Activated CD4-positive, alpha-beta T cell treated with anti-CD3 and anti-CD28 coated beads for 48 hours (primary cell): Measurements from ENCODE around the gene COL5A3.
A peak's percentile ranks its signal among the peaks of the same experiment; 100 is the strongest.
"Not testable (repeated sequence)": the region's sequence is repeated elsewhere in the genome, so short reads cannot be mapped to it uniquely, and the experiment has no call there.

ENCODE experiments used
- DNase-seq: peaks from one replicate; pipeline ENCODE4 v3.0.0-alpha.2; 2020

Gene COL5A3

DNA sequence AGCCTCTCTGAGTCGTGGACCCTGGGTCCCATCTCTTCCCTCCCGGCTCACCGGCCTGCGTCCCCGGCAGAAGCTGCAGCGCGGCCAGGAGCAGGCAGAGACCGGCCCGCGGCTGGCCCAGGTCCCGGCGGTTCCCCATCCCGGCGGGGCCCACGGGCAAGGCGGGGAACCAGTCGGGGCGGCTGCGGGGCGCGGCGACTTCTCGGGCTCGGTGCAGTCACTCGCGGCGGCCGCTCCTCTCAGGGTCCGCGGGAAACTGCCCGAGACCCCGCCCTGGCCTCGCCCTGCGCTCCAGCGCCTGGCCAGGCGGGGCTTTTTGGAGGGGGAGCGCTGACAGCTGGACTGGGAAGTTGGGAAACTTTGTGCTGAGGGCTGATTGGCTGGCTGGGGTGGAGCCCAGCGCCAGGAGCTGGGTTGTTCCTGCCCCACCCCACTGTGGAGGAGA is at the start of gene COL5A3:
Gene COL5A3, minus strand, starts transcription at position 258 of the 445 bp plus-strand sequence. Its CDS starts 119 bp downstream, at position 139.
- no peak for DNase-seq

DNA sequence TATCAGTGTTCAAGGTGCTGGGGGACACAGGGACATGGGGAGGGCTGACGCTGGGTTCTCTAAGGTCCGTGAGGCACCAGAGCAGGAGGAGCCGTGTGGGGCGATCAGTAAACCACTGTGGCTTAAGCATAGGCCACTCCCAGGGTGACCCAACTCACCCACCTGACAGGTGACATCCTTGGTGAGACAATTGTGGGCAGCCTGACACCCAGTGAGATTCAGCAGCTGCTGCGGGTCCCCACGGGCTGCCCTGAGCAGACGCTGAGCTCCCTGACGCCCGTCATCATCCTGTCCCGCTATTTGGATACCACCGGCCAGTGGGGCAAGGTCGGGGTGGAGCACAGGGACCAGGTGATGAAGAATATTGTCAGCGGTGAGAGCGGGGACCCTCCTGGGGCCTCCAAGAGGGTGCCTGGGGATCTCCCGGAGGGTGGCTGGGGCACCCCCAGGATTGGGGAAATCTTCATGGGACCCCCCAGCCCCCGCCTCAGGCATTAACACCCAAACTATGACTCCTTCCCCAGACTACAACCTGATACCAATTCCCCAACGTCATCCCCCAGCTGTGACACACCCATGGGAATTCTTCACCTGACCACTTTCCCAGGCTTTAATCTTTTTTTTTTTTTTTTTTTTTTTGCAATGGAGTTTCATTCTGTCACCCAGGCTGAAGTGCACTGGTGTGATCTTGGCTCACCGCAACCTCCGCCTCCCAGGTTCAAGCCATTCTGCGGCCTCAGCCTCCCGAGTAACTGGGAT is 42.5 kb upstream of the COL5A3 start:
- no peak for DNase-seq

DNA sequence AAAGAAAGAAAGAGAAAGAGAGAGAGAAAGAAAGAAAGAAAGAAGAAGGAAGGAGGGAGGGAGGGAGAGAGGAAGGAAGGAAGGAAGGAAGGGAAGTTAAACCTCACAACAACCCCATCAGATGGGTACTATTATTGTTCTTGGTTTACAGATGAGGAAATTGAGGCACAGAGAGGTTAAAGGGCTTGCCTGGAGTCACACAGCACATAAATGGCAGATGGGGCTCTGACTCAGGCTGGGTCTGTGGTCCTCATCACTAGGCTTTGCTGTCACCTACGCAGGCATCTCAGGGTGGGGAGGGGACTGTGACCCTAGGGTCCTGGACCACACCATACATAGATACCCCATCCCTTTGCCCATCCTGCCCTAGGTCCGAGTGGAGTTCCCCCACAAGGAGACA is 39.3 kb upstream of the COL5A3 start:
- no peak for DNase-seq

DNA sequence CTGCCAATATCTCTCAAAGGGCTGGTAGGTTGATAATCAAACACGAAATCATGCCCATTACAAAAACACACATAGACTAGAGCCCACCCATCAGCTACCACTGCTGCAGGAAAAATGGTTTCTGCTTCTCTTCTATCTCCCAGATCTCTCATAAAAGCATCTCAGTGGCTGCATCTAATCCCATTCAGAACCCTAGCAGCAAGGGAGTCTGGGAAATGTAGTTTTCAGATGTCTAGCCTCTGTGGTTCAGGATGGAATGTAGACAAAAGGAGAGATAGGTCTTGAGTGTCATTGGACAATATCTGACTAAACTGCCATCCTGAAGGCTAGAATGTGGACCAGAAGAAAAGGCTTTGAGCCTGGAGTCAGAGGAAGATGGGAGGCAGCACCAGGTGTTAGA is 35.1 kb upstream of the COL5A3 start:
- DNase-seq = no peak

DNA sequence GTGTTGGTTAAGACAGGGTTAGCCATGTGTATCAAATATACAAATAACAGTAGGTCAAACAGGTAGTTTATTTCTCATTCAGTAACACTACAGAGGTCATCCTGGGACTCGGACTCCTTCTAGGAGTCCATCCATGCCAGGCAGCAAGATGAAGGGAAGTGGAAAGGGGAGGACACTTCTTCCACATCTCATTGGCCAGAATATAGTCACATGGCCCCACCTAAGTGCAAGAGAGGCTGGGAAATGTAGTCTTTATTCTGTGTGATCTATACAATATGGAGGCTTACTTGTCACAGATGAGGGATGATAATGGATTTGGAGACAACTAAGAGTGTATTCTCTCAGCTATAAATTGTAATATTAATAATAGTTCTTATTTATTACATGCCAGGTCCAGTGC is 34.1 kb upstream of the COL5A3 start:
- no peak for DNase-seq

DNA sequence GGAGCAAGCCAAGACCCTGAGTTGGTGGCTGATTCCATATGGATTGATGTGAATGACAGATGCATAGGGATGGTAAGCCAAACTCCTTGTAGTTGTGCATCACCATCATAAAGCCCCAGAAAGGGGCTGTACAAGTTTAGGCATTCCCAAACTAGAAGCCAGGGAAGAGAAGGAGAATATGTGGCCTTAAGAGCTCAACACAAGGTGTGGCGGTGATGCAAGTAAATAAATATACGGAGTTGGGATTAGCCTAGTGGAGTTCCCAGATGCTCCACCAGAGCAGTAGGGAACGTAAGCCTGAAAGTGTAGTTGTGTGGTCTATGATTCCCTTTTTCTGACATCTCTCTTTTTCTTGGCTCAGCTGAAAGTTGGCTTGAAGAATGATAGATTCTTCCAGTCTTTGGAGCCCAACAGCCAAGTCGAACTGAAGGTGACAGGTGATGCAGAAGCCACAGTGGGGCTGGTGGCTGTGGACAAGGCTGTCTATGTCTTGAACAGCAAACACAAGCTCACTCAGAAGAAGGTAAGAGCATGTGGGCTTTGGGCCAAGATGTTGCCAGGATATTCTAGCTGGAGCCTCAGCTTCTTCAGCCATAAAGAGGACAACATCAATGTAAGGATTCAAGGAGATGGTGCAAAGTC is 33.1 kb upstream of the COL5A3 start:
- DNase-seq = no peak

DNA sequence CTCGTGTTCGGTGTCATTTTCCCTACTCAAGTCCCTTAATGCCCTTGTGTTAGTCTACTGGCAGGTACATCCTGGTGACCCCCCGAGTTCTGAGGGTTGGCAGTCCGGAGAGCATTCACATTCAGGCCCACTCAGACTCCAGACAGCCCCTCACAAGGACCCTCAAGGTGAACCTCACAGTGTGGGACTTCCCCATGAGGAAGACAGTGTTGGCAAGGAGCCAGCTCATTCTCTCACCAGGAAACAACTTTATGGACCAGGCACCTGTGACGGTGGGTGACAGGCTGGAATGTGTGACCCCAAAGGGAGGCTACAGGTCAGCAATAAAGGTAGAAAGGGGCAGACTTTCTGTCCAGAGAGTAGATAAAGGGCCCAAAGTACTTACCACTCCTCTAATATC is 27.5 kb upstream of the COL5A3 start:
- DNase-seq = no peak

DNA sequence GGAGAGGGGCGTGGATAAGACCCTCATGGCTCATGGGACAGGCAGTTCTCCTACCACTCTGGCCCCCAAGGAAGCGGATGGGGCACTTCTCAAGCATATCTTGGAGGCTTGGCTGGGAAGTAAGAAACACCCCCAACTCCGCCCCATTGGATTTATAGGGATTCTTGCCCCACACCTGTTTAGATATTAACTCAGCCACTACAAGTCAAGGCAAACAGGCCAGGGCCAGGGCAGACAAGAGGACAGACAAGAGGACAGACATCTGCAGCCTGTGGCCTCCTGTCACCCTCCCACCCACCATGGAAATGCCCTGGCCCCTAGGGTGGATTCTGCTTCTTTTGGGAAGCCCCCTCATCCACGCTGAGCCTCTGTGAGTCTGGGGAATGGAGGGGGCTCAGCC is 27.1 kb upstream of the COL5A3 start:
- no peak for DNase-seq

DNA sequence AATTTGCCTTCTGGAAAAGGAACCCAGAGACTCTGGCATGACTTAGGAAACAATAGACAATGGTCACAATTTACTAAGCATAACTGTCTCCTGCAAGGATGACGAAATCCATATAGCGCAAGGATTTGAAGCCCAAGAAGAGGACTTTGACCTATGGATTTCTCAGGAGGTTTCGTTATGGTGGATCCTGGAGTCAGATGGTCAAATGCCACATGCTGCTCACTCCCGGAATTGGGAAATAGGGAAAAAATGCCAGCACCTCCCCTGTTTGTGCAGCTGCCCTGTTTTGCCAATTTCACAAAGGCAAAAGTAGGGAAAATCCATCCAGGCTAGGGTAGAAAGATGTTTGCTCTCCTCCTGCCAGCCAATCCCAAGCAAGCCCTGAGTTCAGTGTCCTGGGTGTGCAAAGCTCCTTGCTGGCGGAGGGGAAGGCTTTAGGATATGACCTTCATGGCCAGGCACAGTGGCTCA is 26.3 kb upstream of the COL5A3 start:
- no peak for DNase-seq

DNA sequence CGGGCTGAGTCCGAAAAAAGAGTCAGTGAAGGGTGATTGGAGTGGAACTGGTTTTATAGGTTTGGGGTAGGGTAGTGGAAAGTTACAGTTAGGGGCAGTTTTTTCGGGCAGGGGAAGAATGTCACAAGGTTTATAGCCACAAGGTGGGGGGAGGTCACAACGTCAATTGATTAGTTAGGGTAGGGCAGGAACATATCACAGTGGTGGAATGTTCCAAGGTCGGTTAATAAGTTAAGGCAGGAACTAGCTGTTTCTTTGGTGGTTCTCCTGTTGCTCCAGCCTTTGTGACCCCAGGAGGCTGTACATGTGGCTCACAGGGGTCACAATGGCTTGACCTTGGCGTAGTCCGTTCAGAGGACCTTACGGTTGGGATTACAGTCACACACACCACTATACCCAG is 23.3 kb upstream of the COL5A3 start:
- no peak for DNase-seq

DNA sequence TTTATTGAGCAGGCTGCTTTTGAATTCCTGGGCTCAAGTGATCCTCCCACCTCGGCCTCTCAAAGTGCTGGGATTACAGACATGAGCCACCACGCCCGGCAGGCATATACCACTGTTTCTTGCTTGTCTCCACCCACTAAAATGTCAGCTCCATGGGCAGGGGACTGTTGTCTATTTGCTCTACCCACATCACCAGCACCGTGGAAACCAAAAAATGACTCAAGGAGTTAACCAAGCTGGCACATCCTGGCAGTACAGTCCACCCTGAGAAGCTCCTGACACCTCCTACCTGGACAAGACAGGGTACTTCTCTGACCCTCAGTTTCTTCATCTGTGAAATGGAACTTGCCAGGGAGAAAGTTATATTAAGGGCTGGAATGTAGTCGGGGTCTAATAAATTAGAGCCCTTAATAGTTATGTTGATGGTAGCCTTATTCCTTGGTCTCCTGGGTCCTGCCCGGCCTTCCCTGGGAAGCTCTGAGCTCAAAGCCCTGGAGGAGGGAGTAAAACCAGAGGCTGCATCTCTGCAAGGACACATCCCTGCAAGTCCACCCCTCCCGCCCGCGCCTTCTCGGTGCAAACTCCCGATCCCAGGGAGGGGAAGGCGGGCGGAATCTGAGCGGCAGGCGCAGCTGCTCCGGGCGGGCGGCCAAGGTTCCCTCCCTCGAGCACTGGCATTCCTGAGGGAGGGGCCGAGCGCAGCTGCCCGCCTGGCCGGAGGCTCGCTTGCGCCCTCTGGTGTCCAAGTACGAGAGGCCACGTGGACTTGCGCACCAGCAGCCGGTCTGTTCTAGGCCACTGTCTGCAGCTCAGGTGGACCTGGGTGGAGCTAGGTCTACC is 17.1 kb upstream of the COL5A3 start:
- peak; percentile 85 for DNase-seq

DNA sequence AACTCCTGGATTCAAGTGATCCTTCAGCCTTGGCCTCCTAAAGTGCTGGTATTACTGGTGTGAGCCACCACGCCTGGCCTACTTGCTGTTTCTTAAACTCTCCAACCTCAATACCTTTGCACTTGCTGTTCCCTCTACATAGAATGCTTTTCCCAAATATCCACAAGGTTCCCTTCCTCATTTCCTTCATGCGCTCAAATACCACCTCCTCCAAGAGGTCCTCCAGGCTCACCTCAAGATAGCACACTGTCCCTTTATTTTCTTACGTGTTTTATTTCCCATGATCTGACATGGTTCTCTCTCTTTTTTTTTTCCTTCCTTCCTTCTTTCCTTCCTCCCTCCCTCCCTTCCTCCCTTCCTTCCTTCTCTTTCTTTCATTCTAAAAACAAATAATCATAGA is 16.4 kb upstream of the COL5A3 start:
- DNase-seq = no peak

DNA sequence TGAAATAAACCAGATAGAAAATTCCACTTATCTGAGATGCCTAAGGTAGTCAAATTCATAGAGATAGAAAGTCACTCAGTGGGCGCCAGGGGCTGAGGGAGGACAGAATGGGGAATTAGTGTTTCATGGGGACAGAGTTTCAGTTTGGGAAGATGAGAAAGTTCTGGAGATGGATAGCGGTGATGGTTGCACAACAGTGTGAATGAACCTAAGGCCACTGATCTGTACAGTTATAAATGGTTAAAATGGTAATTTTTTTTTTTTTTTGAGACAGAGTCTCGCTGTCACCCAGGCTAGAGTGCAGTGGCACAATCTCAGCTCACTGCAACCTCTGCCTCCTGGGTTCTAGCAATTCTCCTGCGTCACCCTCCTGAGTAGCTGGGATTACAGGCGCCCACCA is 12.8 kb upstream of the COL5A3 start:
- DNase-seq = not testable (repeated sequence)

DNA sequence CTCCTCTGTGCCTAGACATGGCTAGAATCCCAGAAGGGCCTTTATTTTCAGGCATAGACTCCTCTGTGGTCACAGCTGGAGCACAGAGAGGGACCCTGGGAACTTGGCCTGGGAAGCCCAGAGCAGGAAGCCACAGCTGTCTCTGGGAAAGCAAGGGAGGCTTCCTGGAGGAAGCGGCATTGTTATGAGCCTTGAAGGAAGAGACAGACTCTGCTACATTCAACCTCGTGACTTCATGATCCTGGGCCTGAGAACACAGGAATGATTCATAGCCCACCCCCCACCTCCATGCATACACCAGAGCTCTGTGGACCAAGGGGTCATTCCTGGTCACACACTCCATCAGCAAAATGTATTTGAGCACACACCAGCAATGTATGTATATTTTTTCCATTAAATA is 11.6 kb upstream of the COL5A3 start:
- no peak for DNase-seq

DNA sequence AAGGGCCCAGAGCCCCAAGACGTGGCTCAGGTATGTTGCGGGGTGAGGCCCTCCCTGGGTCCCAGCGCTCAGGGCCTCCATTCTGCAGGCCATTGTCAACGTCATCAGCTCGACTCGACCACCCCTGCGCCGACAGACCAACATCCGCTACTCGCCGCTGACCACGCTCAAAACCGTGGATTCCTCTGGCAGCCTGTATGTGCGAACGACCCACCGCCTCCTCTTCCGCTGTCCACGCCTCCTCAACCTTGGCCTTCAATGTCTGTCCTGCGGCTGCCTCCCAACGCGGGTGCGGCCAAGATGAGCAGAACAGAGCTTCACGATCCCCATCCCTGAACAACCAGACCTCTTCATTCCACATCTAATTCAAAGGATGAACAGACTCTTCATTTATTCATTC is 11.1 kb upstream of the COL5A3 start:
- DNase-seq = no peak

DNA sequence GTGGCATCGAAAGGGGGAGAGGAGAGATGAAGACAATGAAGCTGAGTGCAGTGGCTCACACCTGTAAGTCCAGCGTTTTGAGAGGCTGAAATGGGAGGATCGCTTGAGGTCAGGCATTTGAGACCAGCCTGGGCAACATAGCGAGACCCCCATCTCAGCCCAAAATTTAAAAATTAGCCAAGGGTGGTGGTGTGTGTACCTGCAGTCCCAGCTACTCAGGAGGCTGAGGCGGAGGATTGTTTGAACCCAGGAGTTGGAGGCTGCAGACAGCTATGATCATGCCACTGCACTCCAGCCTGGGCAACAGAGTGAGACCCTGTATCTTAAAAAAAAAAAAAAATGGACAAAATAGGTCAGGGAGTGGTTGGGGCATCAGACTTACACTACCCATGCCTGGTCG is 10.5 kb upstream of the COL5A3 start:
- DNase-seq = no peak

DNA sequence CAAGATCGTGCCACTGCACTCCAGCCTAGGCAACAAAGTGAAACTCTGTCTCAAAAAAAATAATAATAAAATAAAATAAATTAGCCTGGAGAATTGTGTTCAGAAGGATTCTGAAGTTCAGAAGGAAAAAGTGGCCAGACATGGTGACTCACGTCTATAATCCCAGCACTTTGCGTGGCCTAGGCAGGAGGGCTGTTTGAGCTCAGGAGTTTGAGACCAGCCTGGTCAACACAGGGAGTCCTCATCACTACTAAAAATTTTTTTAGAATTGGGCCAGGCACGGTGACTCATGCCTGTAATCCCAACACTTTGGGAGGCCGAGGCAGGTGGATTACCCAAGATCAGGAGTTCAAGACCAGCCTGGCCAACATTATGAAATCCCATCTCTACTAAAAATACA is 8.9 kb upstream of the COL5A3 start:
- DNase-seq = no peak

DNA sequence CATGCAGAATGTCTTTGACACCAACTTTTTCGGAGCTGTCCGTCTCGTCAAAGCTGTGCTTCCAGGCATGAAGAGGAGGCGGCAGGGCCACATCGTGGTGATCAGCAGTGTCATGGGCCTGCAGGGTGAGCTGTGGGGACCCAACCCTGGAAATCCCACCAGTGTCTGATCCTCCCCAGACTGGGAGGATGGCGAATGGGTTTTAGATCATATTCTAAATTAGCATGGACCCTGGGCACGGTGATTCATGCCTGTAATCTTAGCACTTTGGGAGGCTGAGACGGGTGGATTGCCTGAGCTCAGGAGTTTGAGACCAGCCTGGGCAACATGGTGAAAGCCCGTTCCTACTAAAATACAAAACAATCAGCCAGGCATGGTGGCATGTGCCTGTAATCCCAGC is 8.5 kb upstream of the COL5A3 start:
- no peak for DNase-seq

DNA sequence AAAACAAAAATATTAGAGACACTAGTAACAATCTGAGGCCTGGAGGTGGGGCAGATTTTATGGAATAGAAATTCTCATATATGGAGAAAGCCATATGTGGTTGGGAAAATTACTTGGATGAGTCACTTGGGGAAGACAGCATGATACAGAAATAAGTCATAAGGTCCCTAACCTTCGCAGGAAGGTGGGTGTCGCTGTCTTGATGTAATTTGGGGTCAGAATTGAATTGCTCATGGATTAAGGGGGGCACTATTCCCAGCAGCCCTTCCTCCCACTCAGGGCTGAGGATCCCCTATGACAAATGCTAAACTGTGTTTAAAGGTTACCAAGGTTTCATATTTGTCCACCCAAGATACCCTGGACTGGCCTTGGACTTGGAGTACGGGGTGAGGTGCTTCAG is 8.0 kb upstream of the COL5A3 start:
- no peak for DNase-seq

DNA sequence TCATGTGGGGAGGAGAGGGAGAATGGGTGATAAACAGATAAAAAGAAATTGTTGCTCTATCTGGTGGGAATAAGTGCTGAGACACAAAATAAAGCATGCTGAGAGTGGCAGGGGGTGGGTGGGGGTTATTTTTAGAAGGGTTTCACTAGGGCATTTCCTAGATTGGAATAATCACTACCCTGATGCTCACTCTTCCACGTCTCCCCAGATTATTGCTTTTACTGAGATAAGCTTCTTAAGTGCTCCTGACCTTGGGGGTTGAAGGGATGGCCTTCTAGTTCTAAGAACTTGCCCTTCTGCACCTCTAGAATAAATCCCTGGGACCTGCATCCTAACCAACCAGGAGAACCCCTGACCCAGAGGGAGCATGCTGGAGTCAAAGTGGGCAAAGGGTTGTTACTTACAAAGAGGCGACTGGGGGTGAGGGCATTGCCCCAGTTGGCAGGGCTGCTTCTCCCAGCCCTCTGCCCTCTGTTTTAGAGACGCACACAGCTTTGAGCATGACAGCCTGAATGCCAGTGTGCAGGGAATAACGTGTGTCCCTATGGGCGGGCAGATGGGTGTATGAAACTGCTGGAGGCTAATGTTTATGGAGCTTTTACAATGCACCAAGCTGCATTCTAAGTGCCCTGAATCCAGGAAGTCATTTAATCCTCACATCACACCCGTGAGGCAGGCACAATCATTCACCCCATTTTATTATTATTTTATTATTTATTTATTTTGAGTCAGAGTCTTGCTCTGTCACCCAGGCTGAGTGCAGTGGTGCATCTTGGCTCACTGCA is 3.7 kb upstream of the COL5A3 start:
- no peak for DNase-seq

DNA sequence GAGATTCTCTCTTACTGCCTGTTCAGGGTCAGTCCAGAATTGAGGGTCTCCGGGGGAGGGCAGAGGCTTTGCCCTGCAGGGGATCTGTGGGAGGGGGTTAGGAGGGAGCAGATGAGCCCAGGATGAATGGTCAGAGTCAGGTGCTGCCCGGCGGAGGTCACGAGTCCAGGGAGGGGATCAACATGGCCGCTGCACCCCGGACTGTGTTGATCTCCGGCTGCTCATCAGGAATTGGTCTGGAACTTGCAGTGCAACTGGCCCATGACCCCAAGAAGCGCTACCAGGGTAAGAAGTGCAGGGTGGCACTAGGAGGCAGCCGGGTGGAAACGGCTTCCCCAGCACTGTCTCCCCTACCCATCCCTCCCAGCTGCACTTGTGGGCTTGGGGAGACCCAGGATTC is 3.0 kb upstream of the COL5A3 start, which contains the start of gene RDH8:
Gene RDH8, plus strand, starts transcription at position 168 of the 400 bp plus-strand sequence. Its CDS starts 15 bp downstream, at position 183.
- no peak for DNase-seq

DNA sequence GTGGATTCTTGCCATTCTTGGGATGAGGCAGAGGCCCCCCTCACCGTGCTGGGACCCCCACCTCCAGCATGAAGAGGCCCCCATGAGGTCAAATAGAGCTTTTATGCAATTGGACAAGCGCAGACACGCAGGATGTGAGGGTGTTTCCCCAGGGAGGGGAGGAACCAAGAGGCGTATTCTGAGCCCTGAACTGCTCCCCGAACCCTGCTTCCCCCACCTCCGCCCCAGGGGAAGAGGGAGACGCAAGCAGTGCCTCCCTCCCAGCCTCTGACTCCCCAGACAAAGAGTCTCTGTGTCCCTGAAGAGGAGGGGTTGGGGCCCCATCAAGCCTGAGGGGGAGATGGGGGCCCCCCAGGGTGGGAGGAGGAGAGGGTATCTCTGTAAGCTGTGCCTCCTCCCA is 1.7 kb upstream of the COL5A3 start:
- no peak for DNase-seq

DNA sequence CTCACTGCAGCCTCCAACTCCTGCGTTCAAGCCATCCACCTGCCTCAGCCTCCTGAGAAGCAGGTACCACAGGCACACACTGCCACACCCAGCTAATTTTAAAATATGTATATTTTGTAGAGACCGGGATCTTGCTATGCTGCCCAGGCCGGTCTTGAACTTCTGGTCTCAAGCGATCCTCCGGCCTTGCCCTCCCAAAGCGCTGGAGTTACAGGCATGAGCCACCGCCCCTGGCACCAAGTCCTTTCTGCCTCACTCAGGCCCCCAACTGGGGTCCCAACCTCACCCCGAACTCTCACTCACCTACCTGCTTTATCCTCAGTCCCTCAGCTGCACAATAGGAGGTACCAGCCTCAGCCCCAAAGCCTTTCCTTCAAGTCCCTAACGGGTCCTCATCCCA is 635 bp upstream of the COL5A3 start:
- no peak for DNase-seq
